MCF 10A (cell line): Measurements from ENCODE around the gene SLC17A9. TPM values are rescaled to one million over a fixed set of nuclear protein-coding genes. Genes with fewer than 3 reads are reported as not detected.

Experiments
- BruUV-seq: library from RNA; stranded (reverse); fragments of 400-500 nt; replicated peaks from 2 replicates; lab custom pipeline; 2021; lab: Mats Ljungman, UMichigan
- CTCF ChIA-PET: fragments of 300-600 bp; sonication (Branson Sonifier 250); formaldehyde crosslinking; extraction: SDS; loops from one replicate; lab custom pipeline; 2021; ENCODE audit warnings: antibody characterized with exemption, inconsistent platforms; lab: Yijun Ruan, JAX
- POLR2A ChIA-PET: fragments of 300-600, 350-650 bp; sonication (Branson Sonifier 250); formaldehyde crosslinking; extraction: SDS; loops from one replicate; lab custom pipeline; 2020; ENCODE audit warnings: antibody characterized with exemption, inconsistent platforms; lab: Yijun Ruan, JAX
- DNase-seq: peaks from one replicate; pipeline ENCODE4 v3.0.0-alpha.2; 2018; ENCODE audit not compliant: unreplicated experiment
- H3K27ac Mint-ChIP-seq: one replicate; pipeline ENCODE4 v1.8.0; 2022; ENCODE audit warnings: mild to moderate bottlenecking, low read depth, mixed read lengths; ENCODE audit not compliant: unreplicated experiment
- H3K27me3 Mint-ChIP-seq: one replicate; pipeline ENCODE4 v1.8.0; 2022; ENCODE audit warnings: mixed read lengths; ENCODE audit not compliant: insufficient read depth, unreplicated experiment
- H3K36me3 Mint-ChIP-seq: one replicate; pipeline ENCODE4 v1.8.0; 2022; ENCODE audit warnings: mild to moderate bottlenecking, moderate library complexity, mixed read lengths; ENCODE audit not compliant: insufficient read depth, unreplicated experiment
- H3K4me1 Mint-ChIP-seq: one replicate; pipeline ENCODE4 v1.8.0; 2022; ENCODE audit warnings: mixed read lengths; ENCODE audit not compliant: insufficient read depth, unreplicated experiment
- H3K4me3 Mint-ChIP-seq: one replicate; pipeline ENCODE4 v1.8.0; 2022; ENCODE audit warnings: mild to moderate bottlenecking, moderate library complexity, mixed read lengths; ENCODE audit not compliant: unreplicated experiment
- H3K9me3 Mint-ChIP-seq: one replicate; pipeline ENCODE4 v1.8.0; 2022; ENCODE audit warnings: mixed read lengths; ENCODE audit not compliant: unreplicated experiment
- intact Hi-C: fragments of 100-400 bp; cut with micrococcal nuclease; formaldehyde crosslinking; loops from 2 replicates; pipeline ENCODE4 v1.14.1; 2022
- total RNA-seq: library from RNA; stranded (reverse); gene quantifications from 2 replicates; pipeline ENCODE4 v1.2.3, GENCODE V29; 2022
- TF ChIP-seq, protein P1 (sequence below): fragments of 200-600 bp; IDR thresholded peaks from one replicate; pipeline ENCODE4 v1.8.0; 2022; ENCODE audit warnings: antibody characterized with exemption, mild to moderate bottlenecking; ENCODE audit not compliant: unreplicated experiment

SLC17A9 gene
- total RNA-seq, 1 experiment from 2014 or later, result 0.07 TPM

DNA sequence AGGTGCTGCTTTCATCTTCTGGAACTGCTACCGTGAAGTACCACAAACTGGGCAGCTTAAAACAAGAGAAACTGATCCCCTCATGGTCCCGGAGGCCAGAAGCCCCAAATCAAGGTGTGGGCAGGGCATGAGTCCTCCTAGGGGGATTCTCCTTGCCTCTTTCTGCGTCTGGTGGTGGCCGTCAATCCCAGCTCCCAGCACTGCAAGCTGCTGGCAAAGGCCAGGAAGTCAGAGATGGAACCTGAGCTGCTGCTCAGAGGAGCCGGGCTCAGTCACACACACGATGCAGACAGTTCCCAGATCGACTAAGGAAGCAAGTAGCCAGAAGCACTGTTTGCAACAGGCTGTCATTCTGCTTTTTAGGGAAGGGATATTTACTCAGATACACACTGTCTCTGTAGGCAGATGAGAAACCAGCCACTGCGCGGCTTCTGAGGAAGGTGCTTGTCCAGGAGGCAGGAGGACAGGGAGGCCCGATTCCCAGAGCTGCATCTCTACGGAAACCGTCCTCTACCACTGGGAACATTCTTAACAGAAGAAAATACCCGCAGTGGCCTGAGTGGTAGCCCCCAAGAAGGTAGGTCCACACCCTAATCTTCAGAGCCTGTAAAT is 38.8 kb downstream of the SLC17A9 start:
- POLR2A ChIA-PET, result interaction anchor here (0.8 to 1.2 kb wide), 2 partner anchors 24 to 90 kb away, joined by 3 read pairs; no protein-coding TSS in a partner anchor
- Mint-ChIP-seq H3K27ac (no peak overlapping the region), H3K4me1 (peaks cover 4% of the 10 kb centered on the region), H3K9me3 (no peaks in the 10 kb centered on the region), H3K36me3 (no peaks in the 10 kb centered on the region), H3K27me3 (peaks cover 55% of the 10 kb centered on the region), H3K4me3 (no peak overlapping the region)
- intact Hi-C loops, result no loop called here
- TF ChIP-seq, protein P1, sequence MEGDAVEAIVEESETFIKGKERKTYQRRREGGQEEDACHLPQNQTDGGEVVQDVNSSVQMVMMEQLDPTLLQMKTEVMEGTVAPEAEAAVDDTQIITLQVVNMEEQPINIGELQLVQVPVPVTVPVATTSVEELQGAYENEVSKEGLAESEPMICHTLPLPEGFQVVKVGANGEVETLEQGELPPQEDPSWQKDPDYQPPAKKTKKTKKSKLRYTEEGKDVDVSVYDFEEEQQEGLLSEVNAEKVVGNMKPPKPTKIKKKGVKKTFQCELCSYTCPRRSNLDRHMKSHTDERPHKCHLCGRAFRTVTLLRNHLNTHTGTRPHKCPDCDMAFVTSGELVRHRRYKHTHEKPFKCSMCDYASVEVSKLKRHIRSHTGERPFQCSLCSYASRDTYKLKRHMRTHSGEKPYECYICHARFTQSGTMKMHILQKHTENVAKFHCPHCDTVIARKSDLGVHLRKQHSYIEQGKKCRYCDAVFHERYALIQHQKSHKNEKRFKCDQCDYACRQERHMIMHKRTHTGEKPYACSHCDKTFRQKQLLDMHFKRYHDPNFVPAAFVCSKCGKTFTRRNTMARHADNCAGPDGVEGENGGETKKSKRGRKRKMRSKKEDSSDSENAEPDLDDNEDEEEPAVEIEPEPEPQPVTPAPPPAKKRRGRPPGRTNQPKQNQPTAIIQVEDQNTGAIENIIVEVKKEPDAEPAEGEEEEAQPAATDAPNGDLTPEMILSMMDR, result no peak
- CTCF ChIA-PET, result interaction anchor here (0.5 to 1.4 kb wide), 5 partner anchors 19 to 173 kb away, joined by 3 to 11 read pairs (median 3); no protein-coding TSS in a partner anchor
- no TSS peak for BruUV-seq
- no peak for DNase-seq

DNA sequence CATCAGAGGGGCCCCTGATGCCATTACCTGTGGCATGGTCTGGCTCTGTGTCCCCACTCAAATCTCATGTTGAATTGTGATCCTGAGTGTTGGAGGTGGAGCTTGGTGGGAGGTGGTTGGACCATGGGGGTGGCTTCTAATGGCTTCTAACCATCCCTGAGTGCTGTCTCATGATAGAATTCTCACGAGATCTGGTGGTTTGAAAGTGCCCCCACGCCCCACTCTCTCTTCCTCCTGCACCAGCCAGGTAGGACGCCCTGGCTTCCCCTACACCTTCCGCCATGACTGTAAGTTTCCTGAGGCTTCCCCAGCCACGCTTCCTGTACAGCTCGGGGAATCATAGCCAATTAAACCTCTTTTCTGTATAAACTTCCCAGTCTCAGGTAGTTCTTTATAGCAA is 39.4 kb downstream of the SLC17A9 start:
- H3K27me3 Mint-ChIP-seq, result peaks cover 61% of the 10 kb centered on the region
- no TSS peak for BruUV-seq
- POLR2A ChIA-PET, result interaction anchor here (1.2 kb wide), 1 partner anchor 23 kb away, joined by 3 read pairs; no protein-coding TSS in a partner anchor

DNA sequence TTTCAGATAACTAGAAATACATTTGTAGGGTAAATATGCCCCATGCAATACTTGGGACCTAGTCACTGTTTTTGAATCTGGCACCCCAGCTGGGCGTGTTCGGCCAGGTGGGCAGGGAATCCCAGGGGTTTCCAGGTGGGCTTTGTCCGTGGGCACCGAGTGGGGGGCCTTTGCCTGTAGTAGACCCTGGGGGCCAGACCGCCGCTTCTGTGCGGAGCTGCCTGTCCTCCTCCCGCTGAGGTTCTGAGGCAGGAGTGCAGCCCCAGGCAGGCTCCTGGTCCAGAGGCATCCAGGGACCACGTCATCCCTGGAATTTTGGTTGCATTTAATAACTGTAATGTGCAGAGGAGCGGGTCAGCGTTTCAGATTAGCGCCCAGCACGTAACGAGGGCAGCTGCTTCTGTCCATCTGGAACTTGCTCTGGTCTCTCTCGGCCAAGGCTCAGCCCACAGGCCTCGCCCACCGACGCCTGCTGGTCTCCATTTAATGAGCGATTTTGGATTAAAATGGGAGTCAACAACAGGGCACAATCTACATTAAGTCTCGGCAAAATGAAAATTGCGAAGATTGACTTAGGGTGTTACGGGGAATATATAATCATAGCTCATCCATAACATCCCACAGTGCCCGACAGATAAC is 41.5 kb downstream of the SLC17A9 start:
- Mint-ChIP-seq H3K27me3 (peaks cover 82% of the 10 kb centered on the region), H3K4me1 (peaks cover 4% of the 10 kb centered on the region)
- intact Hi-C loops, result no loop called here

More for the DNA sequence above, 39.4 kb downstream of the SLC17A9 start:
- CTCF ChIA-PET, result interaction anchor here (0.8 to 1.4 kb wide), 2 partner anchors 20 to 88 kb away, joined by 3 to 11 read pairs; no protein-coding TSS in a partner anchor
- Mint-ChIP-seq H3K9me3 (no peaks in the 10 kb centered on the region), H3K4me1 (peaks cover 4% of the 10 kb centered on the region), H3K27ac (no peak overlapping the region), H3K36me3 (no peaks in the 10 kb centered on the region), H3K4me3 (no peak overlapping the region)
- DNase-seq, result no peak
- TF ChIP-seq, protein P1, result no peak
- intact Hi-C loops, result no loop called here

More for the DNA sequence above, 41.5 kb downstream of the SLC17A9 start:
- H3K9me3 Mint-ChIP-seq, result no peaks in the 10 kb centered on the region
- ChIA-PET POLR2A (interaction anchor here (1.4 kb wide), 1 partner anchor 10 kb away, joined by 4 read pairs; no protein-coding TSS in a partner anchor), CTCF (interaction anchor here (1.4 to 1.6 kb wide), 2 partner anchors 9 to 22 kb away, joined by 3 to 5 read pairs; no protein-coding TSS in a partner anchor)
- TF ChIP-seq, protein P1, result no peak
- H3K36me3 Mint-ChIP-seq, result no peaks in the 10 kb centered on the region
- no peak overlapping the region for H3K27ac Mint-ChIP-seq
- no TSS peak for BruUV-seq
- DNase-seq, result no peak
- no peak overlapping the region for H3K4me3 Mint-ChIP-seq
